Smooth muscle cell (in vitro differentiated cells): ENCODE measurements around the gene PRSS57. TPM values are rescaled to one million over a fixed set of nuclear protein-coding genes. Genes with fewer than 3 reads are reported as not detected.
A peak's percentile ranks its signal among the peaks of the same experiment; 100 is the strongest.

ENCODE experiments used
- DNase-seq: peaks from one replicate; lab custom pipeline; 2025; ENCODE audit not compliant: unreplicated experiment; lab: John Stamatoyannopoulos, UW
- H2AFZ ChIP-seq: fragments of 200-600 bp; sonication (generic); 2 replicates; pipeline ENCODE4 v1.6.0; 2016; ENCODE audit warnings: antibody characterized with exemption, low read depth, mild to moderate bottlenecking
- H3F3A ChIP-seq: fragments of 200-600 bp; sonication (generic); 2 replicates; pipeline ENCODE4 v1.6.0; 2017; ENCODE audit warnings: antibody characterized with exemption, low read depth
- H3K27ac ChIP-seq: fragments of 200-600 bp; sonication (generic); 2 replicates; pipeline ENCODE4 v1.5.1; 2016; ENCODE audit warnings: low read depth, mild to moderate bottlenecking
- H3K27me3 ChIP-seq: fragments of 200-600 bp; sonication (generic); 2 replicates; pipeline ENCODE4 v1.6.1; 2016; ENCODE audit warnings: low read depth, mild to moderate bottlenecking
- H3K36me3 ChIP-seq: fragments of 200-600 bp; sonication (generic); 2 replicates; pipeline ENCODE4 v1.5.1; 2016; ENCODE audit warnings: low read depth
- H3K4me1 ChIP-seq: fragments of 200-600 bp; sonication (generic); 2 replicates; pipeline ENCODE4 v1.5.1; 2016; ENCODE audit warnings: low read depth
- H3K4me2 ChIP-seq: fragments of 200-600 bp; sonication (generic); 2 replicates; pipeline ENCODE4 v1.6.0; 2016; ENCODE audit warnings: mild to moderate bottlenecking
- H3K4me3 ChIP-seq: fragments of 200-600 bp; sonication (generic); 2 replicates; pipeline ENCODE4 v1.5.1; 2016; ENCODE audit warnings: mild to moderate bottlenecking
- H3K79me2 ChIP-seq: fragments of 200-600 bp; sonication (generic); 2 replicates; pipeline ENCODE4 v1.6.0; 2016; ENCODE audit warnings: low read depth, mild to moderate bottlenecking
- H3K9ac ChIP-seq: fragments of 200-600 bp; sonication (generic); 2 replicates; pipeline ENCODE4 v1.6.0; 2016; ENCODE audit warnings: low read depth
- H3K9me3 ChIP-seq: fragments of 200-600 bp; sonication (generic); replicated peaks from 2 replicates; pipeline ENCODE4 v1.5.1; 2016; ENCODE audit warnings: low read depth
- H4K20me1 ChIP-seq: fragments of 200-600 bp; sonication (generic); 2 replicates; pipeline ENCODE4 v1.6.0; 2016; ENCODE audit warnings: low read depth
- WGBS: methylation state at CpG from one replicate; pipeline ENCODE4 v1.1.7; 2016; ENCODE audit warnings: low lambda C conversion rate; 5-methylcytosine and 5-hydroxymethylcytosine counted together
- polyA plus RNA-seq: library from polyadenylated mRNA; unstranded; fragments of >200 nt; fragmentation: Nextera tagmentation; extraction: Ambion mirVana; gene quantifications from 2 replicates; pipeline ENCODE4 v1.2.1, GENCODE V29; 2016
- total RNA-seq: library from RNA; depleted of rRNA; stranded (reverse); fragments of >200 nt; gene quantifications from 2 replicates; pipeline ENCODE4 v1.2.3, GENCODE V29; 2014
- TF ChIP-seq, protein P1 (sequence below): fragments of 200-600 bp; sonication (generic); IDR thresholded peaks from 2 replicates; pipeline ENCODE4 v1.5.1; 2017; ENCODE audit warnings: borderline replicate concordance, mild to moderate bottlenecking, antibody characterized with exemption; ENCODE audit not compliant: insufficient read depth, poor library complexity, severe bottlenecking

The PRSS57 gene
- total and polyA plus RNA-seq, 2 experiments from 2014 or later, result not detected

DNA sequence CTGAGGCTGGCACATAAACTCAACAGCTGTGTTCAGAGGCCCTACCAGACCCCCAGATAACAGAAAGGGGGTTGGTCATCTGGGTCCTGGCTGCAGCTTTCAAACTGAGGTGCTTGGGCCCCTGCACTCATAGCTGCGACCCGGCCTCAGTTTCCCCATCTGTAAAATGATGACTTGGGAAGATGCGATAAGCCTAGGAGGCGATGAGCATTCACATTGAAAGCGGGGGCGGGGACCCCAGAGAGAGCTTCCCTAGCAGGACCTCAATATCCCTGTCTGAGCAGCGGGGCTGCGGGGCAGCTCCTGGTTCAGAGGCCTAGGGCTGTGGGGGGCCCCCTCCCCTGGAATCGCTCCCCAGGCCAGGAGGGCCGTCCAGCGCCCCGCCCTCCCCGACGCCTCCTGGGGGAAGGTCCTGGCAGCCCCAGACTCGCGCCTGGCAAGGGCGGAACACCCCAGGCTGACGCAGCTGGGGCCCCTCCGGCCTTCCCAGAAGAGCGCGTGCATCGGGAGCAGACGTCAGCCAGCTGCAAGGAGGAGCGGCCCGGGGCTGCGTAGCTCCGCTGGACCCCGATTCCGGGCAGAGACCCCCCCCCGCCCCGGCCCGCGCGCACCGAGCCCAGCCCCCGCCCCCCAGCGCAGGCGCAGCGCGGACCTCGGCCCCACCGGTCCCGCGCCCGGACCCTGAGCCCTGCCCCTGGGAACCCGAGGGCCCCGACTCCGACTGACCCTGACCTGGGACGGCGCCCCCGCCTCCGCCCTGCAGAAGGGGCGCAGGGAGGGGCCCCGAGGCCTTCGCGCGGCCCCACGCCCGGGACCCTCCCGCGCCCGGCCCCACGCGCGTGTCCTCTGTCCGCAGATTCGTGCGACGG, 15.6 kb downstream of the PRSS57 start:
- WGBS, result 9% methylated on average over 28 of the region's 69 CpGs
- H3K4me2 ChIP-seq, result peak overlapping the region; percentile 99
- peaks cover 18% of the 10 kb centered on the region for H3F3A ChIP-seq
- H3K27ac ChIP-seq, result peak overlapping the region; percentile 98
- H4K20me1 ChIP-seq, result peaks cover 29% of the 10 kb centered on the region
- H3K4me1 ChIP-seq, result peaks cover 10% of the 10 kb centered on the region
- DNase-seq, result peak; percentile 64
- peak overlapping the region; percentile 81 for H3K4me3 ChIP-seq
- H3K27me3 ChIP-seq, result no peaks in the 10 kb centered on the region
- no peaks in the 10 kb centered on the region for H3K9me3 ChIP-seq
- H3K79me2 ChIP-seq, result peaks cover 18% of the 10 kb centered on the region
- TF ChIP-seq, protein P1, sequence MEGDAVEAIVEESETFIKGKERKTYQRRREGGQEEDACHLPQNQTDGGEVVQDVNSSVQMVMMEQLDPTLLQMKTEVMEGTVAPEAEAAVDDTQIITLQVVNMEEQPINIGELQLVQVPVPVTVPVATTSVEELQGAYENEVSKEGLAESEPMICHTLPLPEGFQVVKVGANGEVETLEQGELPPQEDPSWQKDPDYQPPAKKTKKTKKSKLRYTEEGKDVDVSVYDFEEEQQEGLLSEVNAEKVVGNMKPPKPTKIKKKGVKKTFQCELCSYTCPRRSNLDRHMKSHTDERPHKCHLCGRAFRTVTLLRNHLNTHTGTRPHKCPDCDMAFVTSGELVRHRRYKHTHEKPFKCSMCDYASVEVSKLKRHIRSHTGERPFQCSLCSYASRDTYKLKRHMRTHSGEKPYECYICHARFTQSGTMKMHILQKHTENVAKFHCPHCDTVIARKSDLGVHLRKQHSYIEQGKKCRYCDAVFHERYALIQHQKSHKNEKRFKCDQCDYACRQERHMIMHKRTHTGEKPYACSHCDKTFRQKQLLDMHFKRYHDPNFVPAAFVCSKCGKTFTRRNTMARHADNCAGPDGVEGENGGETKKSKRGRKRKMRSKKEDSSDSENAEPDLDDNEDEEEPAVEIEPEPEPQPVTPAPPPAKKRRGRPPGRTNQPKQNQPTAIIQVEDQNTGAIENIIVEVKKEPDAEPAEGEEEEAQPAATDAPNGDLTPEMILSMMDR, result no peak
- peak overlapping the region; percentile 92 for H3K9ac ChIP-seq
- H2AFZ ChIP-seq, result no peak overlapping the region
- no peaks in the 10 kb centered on the region for H3K36me3 ChIP-seq

DNA sequence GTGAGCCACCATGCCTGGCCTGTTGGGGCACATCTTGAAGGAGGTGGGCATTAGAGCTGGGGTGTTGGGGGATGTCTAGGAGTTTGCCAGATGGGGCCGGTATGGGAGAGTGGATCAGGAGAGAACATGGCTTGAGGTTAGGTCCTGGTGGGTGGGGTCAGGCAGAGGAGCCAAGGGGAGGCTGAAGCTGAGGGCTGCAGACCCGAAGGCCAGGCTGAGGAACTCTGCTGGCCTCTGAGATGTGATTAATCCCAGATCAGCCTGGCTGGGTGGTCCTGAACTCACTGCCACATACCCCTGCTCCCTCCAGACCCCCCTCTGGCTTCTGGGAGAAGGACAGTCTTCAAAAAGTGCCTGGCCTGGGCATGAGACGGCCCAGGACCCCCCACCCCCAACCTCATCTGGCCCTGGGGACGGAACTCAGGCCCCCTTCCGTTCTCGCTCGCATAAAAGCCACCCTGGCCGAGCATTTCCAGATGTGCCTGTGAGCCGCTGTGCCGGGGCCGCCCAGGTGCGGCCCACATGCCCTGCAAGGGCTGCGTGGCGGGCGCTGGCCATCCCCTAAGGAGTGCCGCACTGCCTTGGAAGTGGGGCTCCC, 16.4 kb downstream of the PRSS57 start:
- Histone ChIP-seq H3F3A (peaks cover 18% of the 10 kb centered on the region), H3K4me3 (peak overlapping the region; percentile 81), H3K9me3 (no peaks in the 10 kb centered on the region), H3K4me1 (peaks cover 10% of the 10 kb centered on the region), H3K9ac (peak overlapping the region; percentile 92), H2AFZ (no peak overlapping the region), H3K4me2 (peak overlapping the region; percentile 99), H3K79me2 (peaks cover 18% of the 10 kb centered on the region), H3K27ac (peak overlapping the region; percentile 98), H3K36me3 (no peaks in the 10 kb centered on the region), H3K27me3 (no peaks in the 10 kb centered on the region), H4K20me1 (peaks cover 29% of the 10 kb centered on the region)
- TF ChIP-seq, protein P1, result no peak
- no peak for DNase-seq
- WGBS, result 78% methylated on average over 16 of the region's 16 CpGs

DNA sequence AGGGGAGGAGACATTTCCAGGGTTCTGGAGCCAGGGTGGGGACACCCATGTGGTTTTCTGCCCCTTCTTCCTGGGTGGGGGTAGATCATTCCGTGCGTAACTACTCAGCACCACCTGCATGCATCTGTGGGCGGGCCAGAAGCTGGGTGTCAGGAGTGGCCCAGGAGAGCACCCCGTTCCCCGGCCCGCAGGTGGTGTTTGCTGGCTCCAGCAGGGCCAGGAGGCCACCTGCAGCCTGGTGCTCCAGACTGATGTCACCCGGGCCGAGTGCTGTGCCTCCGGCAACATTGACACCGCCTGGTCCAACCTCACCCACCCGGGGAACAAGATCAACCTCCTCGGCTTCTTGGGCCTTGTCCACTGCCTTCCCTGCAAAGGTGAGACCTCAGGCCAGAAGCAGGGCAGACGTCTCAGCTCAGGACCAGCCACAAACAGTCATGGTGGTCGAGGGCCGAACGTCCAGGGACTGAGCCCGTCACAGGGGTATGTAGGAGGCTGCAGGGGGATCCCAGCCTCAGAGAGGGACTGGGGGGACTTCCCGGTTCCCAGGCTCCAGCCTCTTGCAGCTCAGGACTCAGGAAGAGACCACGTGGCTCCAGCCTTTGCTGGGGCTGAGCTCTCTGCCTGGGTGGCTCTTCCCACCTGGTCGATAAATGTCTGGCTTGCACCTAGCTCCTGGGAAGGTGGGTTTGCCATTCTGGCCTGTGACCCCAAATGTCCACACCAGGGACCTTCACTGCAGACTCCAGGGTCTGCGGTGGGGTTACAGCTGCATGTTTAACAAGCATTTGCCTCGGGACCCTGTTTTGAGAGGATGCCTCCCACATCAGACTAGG, 17.4 kb downstream of the PRSS57 start:
- WGBS, result 69% methylated on average over 22 of the region's 22 CpGs
- Histone ChIP-seq H3K9ac (peak overlapping the region; percentile 95), H3K79me2 (peaks cover 18% of the 10 kb centered on the region), H3K4me3 (peak overlapping the region; percentile 60), H4K20me1 (peaks cover 29% of the 10 kb centered on the region), H3K27me3 (no peaks in the 10 kb centered on the region), H2AFZ (no peak overlapping the region), H3K36me3 (no peaks in the 10 kb centered on the region), H3K9me3 (no peaks in the 10 kb centered on the region), H3K4me1 (peaks cover 10% of the 10 kb centered on the region), H3K27ac (peak overlapping the region; percentile 98), H3K4me2 (peak overlapping the region; percentile 99), H3F3A (peaks cover 18% of the 10 kb centered on the region)
- DNase-seq, result no peak
- TF ChIP-seq, protein P1, result no peak
